Suppressor macrophage treated with lipopolysaccharide for 1 hour (primary cell): Measurements from ENCODE around the gene TGIF2LY.
"Not testable (repeated sequence)": the region's sequence is repeated elsewhere in the genome, so short reads cannot be mapped to it uniquely, and the experiment has no call there.

Source experiments
- DNase-seq, 3 donors: peaks; one replicate each; pipeline ENCODE4 v3.0.0-alpha.2; 2020 to 2022

Gene TGIF2LY

GRCh38 chrY:3578767-3579166, at the start of gene TGIF2LY:
TSS of gene TGIF2LY (plus strand) at chrY:3579067. CDS start at chrY:3579245, 178 bp downstream.
- not testable (repeated sequence) for DNase-seq
